Measurements from ENCODE around the gene TAOK1. TPM values are rescaled to one million over a fixed set of nuclear protein-coding genes. Genes with fewer than 3 reads are reported as not detected.
A peak's percentile ranks its signal among the peaks of the same experiment; 100 is the strongest.

TAOK1 gene
- total and polyA plus RNA-seq, 2 of the 13 experiments (the other 11 are each of a cell fraction or from before 2014, with no cell fraction given) = 14.1 to 23.0 TPM

GRCh38 chr17:29566473-29567303 lies 176.5 kb downstream of the TAOK1 start, which contains the start of gene ABHD15 (continued):
- TF ChIP-seq KDM1A (CRISPR knock-in tag; IDR thresholded peaks at IDR 0.05) (no peak), HNF1A (IDR thresholded peaks at IDR 0.05; ENCODE audit: low read depth) (no peak), HNF1A (CRISPR knock-in tag; IDR thresholded peaks at IDR 0.05; ENCODE audit: borderline replicate concordance) (peak; percentile 23; the same call in 1 of the 2 replicates), SALL2 (CRISPR knock-in tag; IDR thresholded peaks at IDR 0.05) (0 out of 2 replicates have a peak, but pooled peaks have one; percentile 15), POLR2AphosphoS5 (IDR thresholded peaks at IDR 0.05; ENCODE audit: low read depth, low read length) (0 out of 2 replicates have a peak, but pooled peaks have one; percentile 23), ZNF101 (CRISPR knock-in tag; IDR thresholded peaks at IDR 0.05; ENCODE audit: borderline replicate concordance, low read depth) (no peak), SPEN (CRISPR knock-in tag; IDR thresholded peaks at IDR 0.05; ENCODE audit: low read depth) (peak; percentile 8; the same call in 1 of the 2 replicates), SYNCRIP (IDR thresholded peaks at IDR 0.05; ENCODE audit: insufficient read depth, low read depth, low read length) (no peak), ZNF816 (CRISPR knock-in tag; IDR thresholded peaks at IDR 0.05; ENCODE audit: borderline replicate concordance) (no peak), ZNF234 (CRISPR knock-in tag; conservative IDR thresholded peaks at IDR 0.05) (peak; percentile 79), YEATS2 (CRISPR knock-in tag; IDR thresholded peaks at IDR 0.05; ENCODE audit: borderline replicate concordance) (no peak), GABPB1 (CRISPR knock-in tag; IDR thresholded peaks at IDR 0.05) (peak; percentile 57; the same call in 1 of the 2 replicates), ZNF615 (CRISPR knock-in tag; IDR thresholded peaks at IDR 0.05; ENCODE audit: borderline replicate concordance) (no peak), TRAFD1 (CRISPR knock-in tag; IDR thresholded peaks at IDR 0.05; ENCODE audit: borderline replicate concordance) (no peak), NR1H2 (CRISPR knock-in tag; IDR thresholded peaks at IDR 0.05; ENCODE audit: borderline replicate concordance, low read depth) (0 out of 2 replicates have a peak, but pooled peaks have one; percentile 3), ZNF460 (CRISPR knock-in tag; IDR thresholded peaks at IDR 0.05; ENCODE audit: borderline replicate concordance) (no peak), RARG (CRISPR knock-in tag; IDR thresholded peaks at IDR 0.05; ENCODE audit: low read depth) (no peak), MBNL3 (CRISPR knock-in tag; conservative IDR thresholded peaks at IDR 0.05) (no peak), MED13 (CRISPR knock-in tag; IDR thresholded peaks at IDR 0.05) (no peak)
- TF ChIP-seq, protein P1, sequence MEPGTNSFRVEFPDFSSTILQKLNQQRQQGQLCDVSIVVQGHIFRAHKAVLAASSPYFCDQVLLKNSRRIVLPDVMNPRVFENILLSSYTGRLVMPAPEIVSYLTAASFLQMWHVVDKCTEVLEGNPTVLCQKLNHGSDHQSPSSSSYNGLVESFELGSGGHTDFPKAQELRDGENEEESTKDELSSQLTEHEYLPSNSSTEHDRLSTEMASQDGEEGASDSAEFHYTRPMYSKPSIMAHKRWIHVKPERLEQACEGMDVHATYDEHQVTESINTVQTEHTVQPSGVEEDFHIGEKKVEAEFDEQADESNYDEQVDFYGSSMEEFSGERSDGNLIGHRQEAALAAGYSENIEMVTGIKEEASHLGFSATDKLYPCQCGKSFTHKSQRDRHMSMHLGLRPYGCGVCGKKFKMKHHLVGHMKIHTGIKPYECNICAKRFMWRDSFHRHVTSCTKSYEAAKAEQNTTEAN (CRISPR knock-in tag; conservative IDR thresholded peaks at IDR 0.05) = no peak
- TF ChIP-seq, protein P2, sequence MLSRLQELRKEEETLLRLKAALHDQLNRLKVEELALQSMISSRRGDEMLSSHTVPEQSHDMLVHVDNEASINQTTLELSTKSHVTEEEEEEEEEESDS (CRISPR knock-in tag; IDR thresholded peaks at IDR 0.05; ENCODE audit: borderline replicate concordance) = no peak

All from HepG2 (cell line).